ENCODE results near the gene LGALS7. TPM values are rescaled to one million over a fixed set of nuclear protein-coding genes. Genes with fewer than 3 reads are reported as not detected.

Gene LGALS7
- total and polyA plus RNA-seq, 2 of the 13 experiments (the other 11 are each of a cell fraction or from before 2014, with no cell fraction given), result 0.73 TPM; not detected in 1

DNA sequence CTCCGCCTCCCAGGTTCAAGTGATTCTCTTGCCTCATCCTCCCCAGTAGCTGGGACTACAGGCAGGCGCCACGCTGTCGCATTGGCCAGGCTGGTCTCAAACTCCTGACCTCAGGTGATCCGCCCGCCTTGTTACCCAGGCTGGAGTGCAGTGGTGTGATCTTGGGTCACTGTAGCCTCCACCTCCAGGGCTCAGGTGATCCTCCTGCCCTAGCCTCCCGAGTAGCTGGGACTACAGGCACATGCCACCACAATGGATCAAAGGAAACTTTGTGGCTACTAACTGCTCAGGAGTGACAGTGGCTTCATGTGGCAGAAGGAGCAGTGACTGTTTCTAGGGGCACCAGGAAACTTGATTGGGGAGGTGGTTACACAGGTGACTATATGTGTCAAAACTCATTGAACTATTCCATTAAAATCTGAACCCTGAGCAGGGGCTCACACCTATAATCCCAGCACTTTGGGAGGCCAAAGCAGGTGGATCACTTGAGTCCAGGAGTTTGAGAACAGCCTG, 11.9 kb upstream of the LGALS7 start:
- FAIRE-seq (no peak), ATAC-seq (no peak), DNase-seq (ENCODE audit: low spot score) (no peak)
- intact Hi-C loops (cut with micrococcal nuclease; ENCODE audit: unreplicated experiment) (no loop called here), in situ Hi-C loops (cut with HindIII; ENCODE audit: extremely low pct_ligation_motif_present, low pct_unique_long_range_greater_than_20kb) (no loop called here)
- H3K79me2 ChIP-seq (ENCODE audit: insufficient read depth, low read length), result no peaks in the 10 kb centered on the region
- no peak overlapping the region for H3K27ac ChIP-seq (ENCODE audit: extremely low read length, insufficient read depth, low read length)
- POLR2A ChIA-PET, result no interaction called here
- WGBS (ENCODE audit: low lambda C conversion rate), result 93% methylated on average over 5 of the region's 7 CpGs
- CTCF ChIA-PET (ENCODE audit: low intra/inter-chr PET ratio, low total read pairs), result no interaction called here
- no peak overlapping the region for H2AFZ ChIP-seq (ENCODE audit: low read length)
- no peak overlapping the region for H3K4me2 ChIP-seq (ENCODE audit: low read depth, low read length)
- H4K20me1 ChIP-seq (ENCODE audit: insufficient read depth, low read length), result no peaks in the 10 kb centered on the region
- peaks cover 49% of the 10 kb centered on the region for H3K4me1 ChIP-seq (ENCODE audit: insufficient read depth, low read length)
- TF ChIP-seq, protein P1, sequence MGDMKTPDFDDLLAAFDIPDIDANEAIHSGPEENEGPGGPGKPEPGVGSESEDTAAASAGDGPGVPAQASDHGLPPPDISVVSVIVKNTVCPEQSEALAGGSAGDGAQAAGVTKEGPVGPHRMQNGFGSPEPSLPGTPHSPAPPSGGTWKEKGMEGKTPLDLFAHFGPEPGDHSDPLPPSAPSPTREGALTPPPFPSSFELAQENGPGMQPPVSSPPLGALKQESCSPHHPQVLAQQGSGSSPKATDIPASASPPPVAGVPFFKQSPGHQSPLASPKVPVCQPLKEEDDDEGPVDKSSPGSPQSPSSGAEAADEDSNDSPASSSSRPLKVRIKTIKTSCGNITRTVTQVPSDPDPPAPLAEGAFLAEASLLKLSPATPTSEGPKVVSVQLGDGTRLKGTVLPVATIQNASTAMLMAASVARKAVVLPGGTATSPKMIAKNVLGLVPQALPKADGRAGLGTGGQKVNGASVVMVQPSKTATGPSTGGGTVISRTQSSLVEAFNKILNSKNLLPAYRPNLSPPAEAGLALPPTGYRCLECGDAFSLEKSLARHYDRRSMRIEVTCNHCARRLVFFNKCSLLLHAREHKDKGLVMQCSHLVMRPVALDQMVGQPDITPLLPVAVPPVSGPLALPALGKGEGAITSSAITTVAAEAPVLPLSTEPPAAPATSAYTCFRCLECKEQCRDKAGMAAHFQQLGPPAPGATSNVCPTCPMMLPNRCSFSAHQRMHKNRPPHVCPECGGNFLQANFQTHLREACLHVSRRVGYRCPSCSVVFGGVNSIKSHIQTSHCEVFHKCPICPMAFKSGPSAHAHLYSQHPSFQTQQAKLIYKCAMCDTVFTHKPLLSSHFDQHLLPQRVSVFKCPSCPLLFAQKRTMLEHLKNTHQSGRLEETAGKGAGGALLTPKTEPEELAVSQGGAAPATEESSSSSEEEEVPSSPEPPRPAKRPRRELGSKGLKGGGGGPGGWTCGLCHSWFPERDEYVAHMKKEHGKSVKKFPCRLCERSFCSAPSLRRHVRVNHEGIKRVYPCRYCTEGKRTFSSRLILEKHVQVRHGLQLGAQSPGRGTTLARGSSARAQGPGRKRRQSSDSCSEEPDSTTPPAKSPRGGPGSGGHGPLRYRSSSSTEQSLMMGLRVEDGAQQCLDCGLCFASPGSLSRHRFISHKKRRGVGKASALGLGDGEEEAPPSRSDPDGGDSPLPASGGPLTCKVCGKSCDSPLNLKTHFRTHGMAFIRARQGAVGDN (CRISPR knock-in tag; IDR thresholded peaks at IDR 0.05), result peak; percentile 49; the same call in 1 of the 2 replicates
- TF ChIP-seq ZMYM3 (CRISPR knock-in tag; IDR thresholded peaks at IDR 0.05) (peak; percentile 77), ZNF780A (CRISPR knock-in tag; IDR thresholded peaks at IDR 0.05) (no peak)
- TF ChIP-seq, protein P2, sequence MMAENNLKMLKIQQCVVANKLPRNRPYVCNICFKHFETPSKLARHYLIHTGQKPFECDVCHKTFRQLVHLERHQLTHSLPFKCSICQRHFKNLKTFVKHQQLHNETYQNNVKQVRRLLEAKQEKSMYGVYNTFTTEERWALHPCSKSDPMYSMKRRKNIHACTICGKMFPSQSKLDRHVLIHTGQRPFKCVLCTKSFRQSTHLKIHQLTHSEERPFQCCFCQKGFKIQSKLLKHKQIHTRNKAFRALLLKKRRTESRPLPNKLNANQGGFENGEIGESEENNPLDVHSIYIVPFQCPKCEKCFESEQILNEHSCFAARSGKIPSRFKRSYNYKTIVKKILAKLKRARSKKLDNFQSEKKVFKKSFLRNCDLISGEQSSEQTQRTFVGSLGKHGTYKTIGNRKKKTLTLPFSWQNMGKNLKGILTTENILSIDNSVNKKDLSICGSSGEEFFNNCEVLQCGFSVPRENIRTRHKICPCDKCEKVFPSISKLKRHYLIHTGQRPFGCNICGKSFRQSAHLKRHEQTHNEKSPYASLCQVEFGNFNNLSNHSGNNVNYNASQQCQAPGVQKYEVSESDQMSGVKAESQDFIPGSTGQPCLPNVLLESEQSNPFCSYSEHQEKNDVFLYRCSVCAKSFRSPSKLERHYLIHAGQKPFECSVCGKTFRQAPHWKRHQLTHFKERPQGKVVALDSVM (CRISPR knock-in tag; IDR thresholded peaks at IDR 0.05), result peak; percentile 95
- no peaks in the 10 kb centered on the region for H3K36me3 ChIP-seq (replicated peaks in 1 of 2; ENCODE audit: control insufficient read depth in 1 of 2, insufficient read depth in 2 of 2, low read length in 2 of 2)
- H3K27me3 ChIP-seq (ENCODE audit: control insufficient read depth in 1 of 2, insufficient read depth in 2 of 2, low read length in 2 of 2), result no peaks in the 10 kb centered on the region; a peak in 1 of 5 replicates
- BruUV-seq (replicated peaks), result no TSS peak
- no peak overlapping the region for H3K9ac ChIP-seq (ENCODE audit: insufficient read depth, low read depth, low read length)
- no peak overlapping the region for H3K4me3 ChIP-seq (replicated peaks in 1 of 3; ENCODE audit: insufficient read depth in 1 of 3, low read depth in 2 of 3, low read length in 3 of 3)
- no peaks in the 10 kb centered on the region for H3K9me3 ChIP-seq (ENCODE audit: low read length)

Data from HepG2 (cell line).